H1 (cell line): ENCODE data around the gene STYK1. TPM values are rescaled to one million over a fixed set of nuclear protein-coding genes. Genes with fewer than 3 reads are reported as not detected.
"Not testable (repeated sequence)": the region's sequence is repeated elsewhere in the genome, so short reads cannot be mapped to it uniquely, and the experiment has no call there.

Source experiments
- CTCF ChIA-PET: fragments of 300-600 bp; sonication (Branson Sonifier 250); formaldehyde crosslinking; loops from one replicate; lab custom pipeline; 2021; ENCODE audit not compliant: partially characterized antibody; lab: Charles Lee
- POLR2A ChIA-PET: fragments of 300-600 bp; sonication (Branson Sonifier 250); formaldehyde crosslinking; loops from one replicate; lab custom pipeline; 2021; ENCODE audit warnings: inconsistent platforms; ENCODE audit not compliant: partially characterized antibody; lab: Charles Lee
- DNase-seq, 2 experiments: peaks; one replicate each; pipeline versions ENCODE4 v3.0.0 to v3.0.0-alpha.2; 2010 to 2022; ENCODE audit warnings: low spot score in 2 of 2, low read depth in 1 of 2, mixed read lengths in 1 of 2
- FAIRE-seq: peaks from 2 replicates; lab custom pipeline; 2011; peaks lifted over from hg19 to GRCh38; lab: Jason Lieb, UNC
- H2AFZ ChIP-seq: 2 replicates; pipeline ENCODE4 v1.8.1; 2012; ENCODE audit warnings: low read length, inconsistent platforms
- H2AK5ac ChIP-seq: 2 replicates; pipeline ENCODE4 v1.6.1; 2013; ENCODE audit warnings: low read depth, low read length
- H2BK120ac ChIP-seq: replicated peaks from 2 replicates; pipeline ENCODE3; 2013; ENCODE audit warnings: low read depth, low read length, inconsistent platforms
- H2BK12ac ChIP-seq: 2 replicates; pipeline ENCODE4 v1.6.1; 2013; ENCODE audit warnings: low read depth, low read length
- H2BK15ac ChIP-seq: 2 replicates; pipeline ENCODE4 v1.6.1; 2013; ENCODE audit warnings: low read length
- H2BK20ac ChIP-seq: 2 replicates; pipeline ENCODE4 v1.6.1; 2013; ENCODE audit warnings: low read length
- H2BK5ac ChIP-seq: 2 replicates; pipeline ENCODE4 v1.6.1; 2013; ENCODE audit warnings: low read depth, low read length
- H3K14ac ChIP-seq: 2 replicates; pipeline ENCODE4 v1.6.1; 2013; ENCODE audit warnings: inconsistent platforms; ENCODE audit not compliant: insufficient read length
- H3K18ac ChIP-seq: 2 replicates; pipeline ENCODE4 v1.6.1; 2013; ENCODE audit warnings: low read length; ENCODE audit errors: extremely low read depth
- H3K23ac ChIP-seq: 2 replicates; pipeline ENCODE4 v1.6.1; 2013; ENCODE audit warnings: inconsistent platforms; ENCODE audit not compliant: insufficient read length
- H3K23me2 ChIP-seq: 2 replicates; pipeline ENCODE4 v1.6.1; 2013; ENCODE audit warnings: low read depth, low read length
- H3K27ac ChIP-seq: 2 replicates; pipeline ENCODE4 v1.6.1; 2011; ENCODE audit warnings: low read depth, low read length, inconsistent platforms
- H3K27me3 ChIP-seq, 4 experiments: replicated peaks in 1 of 4; 1 replicate in 1 of 4; 2 replicates in 3 of 4; pipeline versions ENCODE4 v1.6.1 to v1.8.1; 2011 to 2013; ENCODE audit warnings: low read length in 3 of 4, mild to moderate bottlenecking in 3 of 4, inconsistent platforms in 2 of 4, mixed read lengths in 2 of 4, moderate library complexity in 1 of 4; ENCODE audit not compliant: control insufficient read depth in 3 of 4, insufficient read depth in 3 of 4; ENCODE audit errors: extremely low read depth in 1 of 4
- H3K36me3 ChIP-seq, 4 experiments: 2 replicates each; pipeline versions ENCODE4 v1.6.1 to v1.8.1; 2011 to 2013; ENCODE audit warnings: mild to moderate bottlenecking in 4 of 4, low read length in 3 of 4, moderate library complexity in 2 of 4, control low read depth in 1 of 4, inconsistent platforms in 1 of 4; ENCODE audit not compliant: insufficient read depth in 4 of 4, control insufficient read depth in 2 of 4
- H3K4ac ChIP-seq: replicated peaks from 2 replicates; pipeline ENCODE3; 2013; ENCODE audit warnings: low read length, low read depth, mixed read lengths, inconsistent platforms; ENCODE audit not compliant: insufficient read length
- H3K4me1 ChIP-seq, 4 experiments: replicated peaks in 1 of 4; 1 replicate in 1 of 4; 2 replicates in 3 of 4; pipeline versions ENCODE4 v1.6.1 to v1.8.1; 2011 to 2013; ENCODE audit warnings: low read length in 3 of 4, inconsistent platforms in 2 of 4, mixed read lengths in 1 of 4; ENCODE audit not compliant: insufficient read depth in 4 of 4, control insufficient read depth in 3 of 4
- H3K4me2 ChIP-seq, 2 experiments: 2 replicates each; pipeline versions ENCODE4 v1.6.1 to v1.8.1; 2011 to 2013; ENCODE audit warnings: low read depth in 2 of 2, low read length in 2 of 2, control low read depth in 1 of 2, inconsistent platforms in 1 of 2, mild to moderate bottlenecking in 1 of 2; ENCODE audit not compliant: insufficient read depth in 1 of 2
- H3K4me3 ChIP-seq, 4 experiments: fragments of 200-600, 300-600 bp in 1 of 4; sonication (generic), shearing (Covaris generic), sonication (Bioruptor Twin) in 1 of 4; 2 replicates each; pipeline versions ENCODE4 v1.5.1 to v1.8.1; 2011 to 2016; ENCODE audit warnings: low read length in 4 of 4, low read depth in 3 of 4, control low read depth in 2 of 4, inconsistent platforms in 2 of 4, mild to moderate bottlenecking in 2 of 4, mixed read lengths in 1 of 4, moderate library complexity in 1 of 4; ENCODE audit not compliant: insufficient read depth in 2 of 4; ENCODE audit errors: extremely low read depth in 1 of 4
- H3K56ac ChIP-seq: replicated peaks from 2 replicates; pipeline ENCODE3; 2013; ENCODE audit warnings: low read depth, mild to moderate bottlenecking, mixed read lengths, low read length, inconsistent platforms; ENCODE audit not compliant: insufficient read length
- H3K79me1 ChIP-seq: 2 replicates; pipeline ENCODE4 v1.6.1; 2013; ENCODE audit warnings: low read depth, low read length, control low read depth
- H3K79me2 ChIP-seq, 2 experiments: 2 replicates each; pipeline versions ENCODE4 v1.6.1 to v1.8.1; 2012 to 2013; ENCODE audit warnings: low read length in 2 of 2, mild to moderate bottlenecking in 2 of 2, inconsistent platforms in 1 of 2; ENCODE audit not compliant: insufficient read depth in 2 of 2, control insufficient read depth in 1 of 2
- H3K9ac ChIP-seq, 4 experiments: replicated peaks in 1 of 4; 1 replicate in 1 of 4; 2 replicates in 3 of 4; pipeline versions ENCODE4 v1.6.1 to v1.8.1; 2011 to 2013; ENCODE audit warnings: low read depth in 3 of 4, low read length in 3 of 4, control low read depth in 2 of 4, mild to moderate bottlenecking in 2 of 4, moderate library complexity in 2 of 4, inconsistent platforms in 1 of 4; ENCODE audit errors: extremely low read depth in 1 of 4
- H3K9me3 ChIP-seq, 2 experiments: 2 replicates each; pipeline versions ENCODE4 v1.6.1 to v1.8.1; 2012 to 2013; ENCODE audit warnings: mild to moderate bottlenecking in 2 of 2, moderate library complexity in 2 of 2, control low read depth in 1 of 2, inconsistent platforms in 1 of 2, low read depth in 1 of 2, low read length in 1 of 2, mixed read lengths in 1 of 2; ENCODE audit not compliant: insufficient read depth in 2 of 2
- H4K20me1 ChIP-seq, 2 experiments: replicated peaks in 1 of 2; 2 replicates each; pipeline versions ENCODE3 to v1.8.1; 2011 to 2013; ENCODE audit warnings: inconsistent platforms in 2 of 2, low read length in 2 of 2, mild to moderate bottlenecking in 1 of 2; ENCODE audit not compliant: insufficient read depth in 2 of 2, control insufficient read depth in 1 of 2
- H4K5ac ChIP-seq: 2 replicates; pipeline ENCODE4 v1.6.1; 2013; ENCODE audit warnings: low read length, low read depth, mixed read lengths, inconsistent platforms; ENCODE audit not compliant: insufficient read length
- H4K8ac ChIP-seq: 2 replicates; pipeline ENCODE4 v1.8.0; 2013; ENCODE audit warnings: mild to moderate bottlenecking, moderate library complexity, low read length, inconsistent platforms; ENCODE audit not compliant: insufficient read depth; ENCODE audit errors: extremely low read depth
- H4K91ac ChIP-seq: replicated peaks from 2 replicates; pipeline ENCODE3; 2013; ENCODE audit warnings: low read length, mixed read lengths, inconsistent platforms; ENCODE audit not compliant: insufficient read length
- WGBS, 2 experiments: shearing (Covaris generic) in 1 of 2; methylation state at CpG; one replicate each; pipeline versions ENCODE4 v1.1.6 to v1.1.7; 2013 to 2015; ENCODE audit warnings: low lambda C conversion rate in 2 of 2, mixed read lengths in 2 of 2, inconsistent platforms in 1 of 2, low coverage in 1 of 2, missing lambda C conversion rate in 1 of 2; ENCODE audit not compliant: insufficient replicate concordance in 2 of 2, insufficient coverage in 1 of 2, insufficient read length in 1 of 2; ENCODE audit errors: extremely low coverage in 1 of 2, missing lambda C conversion rate in 1 of 2; 5-methylcytosine and 5-hydroxymethylcytosine counted together
- polyA plus RNA-seq, 7 experiments: library from polyadenylated mRNA; depleted of rRNA in 3 of 7; stranded (reverse) in 5 of 7; unstranded in 2 of 7; fragments of >200 nt in 5 of 7; fragments of 200-250 nt in 2 of 7; gene quantifications; 1 replicate in 5 of 7; 2 replicates in 1 of 7; 4 replicates in 1 of 7; pipeline versions ENCODE4 v1.2.1 to v1.2.3, GENCODE V29; 2011 to 2013; ENCODE audit warnings: missing spikeins in 2 of 7, mixed read lengths in 2 of 7
- total RNA-seq: library from RNA; stranded (reverse); fragmentation: NEBNext Ultra II Directional; extraction: Animal tissue kit (Norgen Biotek cat#: 25700); gene quantifications from 2 replicates; pipeline ENCODE4 v1.2.1, GENCODE V29; 2021

The STYK1 gene
- total and polyA plus RNA-seq, 2 of the 8 experiments (the other 6 are each of a cell fraction or from before 2014, with no cell fraction given): 0.38 to 1.1 TPM

- H2BK120ac ChIP-seq, H3K56ac ChIP-seq, H3K23me2 ChIP-seq, H3K4me2 ChIP-seq, H3K79me1 ChIP-seq, H4K20me1 ChIP-seq, H3K27me3 ChIP-seq, FAIRE-seq, H2BK15ac ChIP-seq, H3K9ac ChIP-seq, H3K9me3 ChIP-seq, H2AK5ac ChIP-seq, H4K91ac ChIP-seq, H4K8ac ChIP-seq, H3K4me1 ChIP-seq, H2BK12ac ChIP-seq, H3K18ac ChIP-seq, H3K27ac ChIP-seq, H4K5ac ChIP-seq, H3K4me3 ChIP-seq, H2BK5ac ChIP-seq, H2BK20ac ChIP-seq, H3K14ac ChIP-seq, H3K23ac ChIP-seq, H3K4ac ChIP-seq, H2AFZ ChIP-seq, DNase-seq: not testable (repeated sequence)
- CTCF ChIA-PET: interaction anchor here (1.2 kb wide), 1 partner anchor 375 kb away, joined by 4 read pairs; no protein-coding TSS in a partner anchor
- peaks cover 3 to 27% of the 10 kb centered on the region in 2 experiments; a peak in 3 of 4 replicates for H3K79me2 ChIP-seq
- 97% methylated on average over 4 of the region's 4 CpGs; no CpG with 5 or more reads in 1 of the 2 experiments for WGBS, 2 experiments
- peaks cover 0 to 55% (median 16%) of the 10 kb centered on the region in 4 experiments; a peak in 6 of 8 replicates for H3K36me3 ChIP-seq
- POLR2A ChIA-PET: interaction anchor here (0.8 to 1.5 kb wide), 4 partner anchors 9 to 111 kb away, joined by 3 read pairs; no protein-coding TSS in a partner anchor
Measured at GRCh38 chr12:10611258-10611657, 62.6 kb downstream of the STYK1 start.
